ENCODE measurements around the gene RFX3. TPM values are rescaled to one million over a fixed set of nuclear protein-coding genes. Genes with fewer than 3 reads are reported as not detected.

RFX3 gene
- total RNA-seq, 1 donor from 2014 or later, result 3.8 TPM

- Histone ChIP-seq H3K27me3 (ENCODE audit: low read depth) (no peaks in the 10 kb centered on the region), H3K27ac (replicated peaks) (no peak overlapping the region), H3K9me3 (replicated peaks) (no peaks in the 10 kb centered on the region), H3K4me3 (no peak overlapping the region), H3K36me3 (no peaks in the 10 kb centered on the region), H3K4me1 (peaks cover 13% of the 10 kb centered on the region)
- intact Hi-C loops (cut with micrococcal nuclease), result no loop called here
- DNase-seq, result no peak
- TF ChIP-seq CTCF (IDR thresholded peaks at IDR 0.05; ENCODE audit: borderline replicate concordance), result no peak
Measured at GRCh38 chr9:3513265-3513818, 12.5 kb downstream of the RFX3 start.

GRCh38 chr9:3511551-3511950, 14.2 kb downstream of the RFX3 start:
- no peaks in the 10 kb centered on the region for H3K27me3 ChIP-seq (ENCODE audit: low read depth)
- TF ChIP-seq CTCF (IDR thresholded peaks at IDR 0.05; ENCODE audit: borderline replicate concordance), result no peak
- no peak for DNase-seq
- no peaks in the 10 kb centered on the region for H3K9me3 ChIP-seq (replicated peaks)
- H3K36me3 ChIP-seq, result no peaks in the 10 kb centered on the region
- H3K4me3 ChIP-seq, result no peak overlapping the region
- H3K4me1 ChIP-seq, result peaks cover 13% of the 10 kb centered on the region
- intact Hi-C loops (cut with micrococcal nuclease), result no loop called here
- peak overlapping the region; percentile 6 for H3K27ac ChIP-seq (replicated peaks)

GRCh38 chr9:3510796-3511195, 15.0 kb downstream of the RFX3 start:
- H3K9me3 ChIP-seq (replicated peaks), result no peaks in the 10 kb centered on the region
- H3K27me3 ChIP-seq (ENCODE audit: low read depth), result no peaks in the 10 kb centered on the region
- no peak for TF ChIP-seq CTCF (IDR thresholded peaks at IDR 0.05; ENCODE audit: borderline replicate concordance)
- no peak overlapping the region for H3K27ac ChIP-seq (replicated peaks)
- intact Hi-C loops (cut with micrococcal nuclease), result no loop called here
- no peak overlapping the region for H3K4me3 ChIP-seq
- no peak for DNase-seq
- peaks cover 13% of the 10 kb centered on the region for H3K4me1 ChIP-seq
- H3K36me3 ChIP-seq, result no peaks in the 10 kb centered on the region

- Histone ChIP-seq H3K27ac (replicated peaks) (no peak overlapping the region), H3K27me3 (ENCODE audit: low read depth) (no peaks in the 10 kb centered on the region), H3K9me3 (replicated peaks) (no peaks in the 10 kb centered on the region), H3K36me3 (no peaks in the 10 kb centered on the region), H3K4me3 (no peak overlapping the region), H3K4me1 (peaks cover 13% of the 10 kb centered on the region)
- DNase-seq, result no peak
- no peak for TF ChIP-seq CTCF (IDR thresholded peaks at IDR 0.05; ENCODE audit: borderline replicate concordance)
- intact Hi-C loops (cut with micrococcal nuclease), result no loop called here
Measured at GRCh38 chr9:3509926-3510325, 15.9 kb downstream of the RFX3 start.

GRCh38 chr9:3508521-3509291, 17.1 kb downstream of the RFX3 start:
- intact Hi-C loops (cut with micrococcal nuclease), result no loop called here
- no peaks in the 10 kb centered on the region for H3K36me3 ChIP-seq
- no peak for TF ChIP-seq CTCF (IDR thresholded peaks at IDR 0.05; ENCODE audit: borderline replicate concordance)
- no peaks in the 10 kb centered on the region for H3K9me3 ChIP-seq (replicated peaks)
- H3K27me3 ChIP-seq (ENCODE audit: low read depth), result no peaks in the 10 kb centered on the region
- H3K4me3 ChIP-seq, result no peak overlapping the region
- H3K4me1 ChIP-seq, result peaks cover 13% of the 10 kb centered on the region
- peak overlapping the region; percentile 41 for H3K27ac ChIP-seq (replicated peaks)
- no peak for DNase-seq

Measured in left ventricle myocardium inferior (tissue), 1 donor.